Fibroblast of upper back skin (primary cell): ENCODE data around the gene WFDC9.
"Not testable (repeated sequence)": the region's sequence is repeated elsewhere in the genome, so short reads cannot be mapped to it uniquely, and the experiment has no call there.

Experiments used
- DNase-seq: peaks from one replicate; pipeline ENCODE4 v3.0.0-alpha.2; 2013

The WFDC9 gene

DNA sequence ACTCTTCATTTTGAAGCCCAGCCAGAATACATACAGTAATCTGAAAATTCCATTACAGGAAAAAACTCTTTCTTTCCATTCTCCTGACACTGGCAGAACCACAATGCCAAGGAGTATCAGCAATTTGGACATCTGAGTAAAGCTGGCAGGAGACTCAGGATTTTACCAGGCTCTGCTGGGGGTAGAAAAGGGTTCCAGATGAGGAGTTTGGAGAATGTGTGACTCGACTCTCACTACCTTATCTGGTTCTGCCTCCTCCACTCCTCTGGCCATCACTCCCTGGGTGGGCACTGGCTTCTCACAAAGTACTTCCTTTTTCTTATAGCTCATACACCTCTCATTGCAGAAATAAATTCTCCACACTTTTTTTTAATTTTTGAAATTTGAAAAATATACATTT, 41.4 kb downstream of the WFDC9 start:
- no peak for DNase-seq

DNA sequence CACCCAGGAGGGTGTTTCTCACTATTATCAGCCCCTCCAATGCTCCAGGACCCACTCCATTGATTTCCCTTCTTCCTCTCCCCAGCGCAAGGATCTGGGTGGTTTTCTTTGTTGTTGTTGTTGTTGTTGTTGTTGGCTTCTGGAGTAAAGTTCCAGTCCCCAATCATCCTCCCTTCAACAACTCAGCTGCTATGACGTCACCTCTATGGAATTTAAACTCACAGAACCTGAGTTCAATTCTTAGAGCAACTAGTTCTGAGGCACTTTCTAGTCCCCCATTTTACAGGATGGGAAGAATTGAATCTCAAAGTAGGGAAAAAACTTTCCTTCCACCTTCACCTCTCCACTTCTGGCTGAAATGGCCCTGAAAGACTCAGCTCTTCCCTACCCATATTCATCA, 42.3 kb downstream of the WFDC9 start:
- DNase-seq, result no peak

DNA sequence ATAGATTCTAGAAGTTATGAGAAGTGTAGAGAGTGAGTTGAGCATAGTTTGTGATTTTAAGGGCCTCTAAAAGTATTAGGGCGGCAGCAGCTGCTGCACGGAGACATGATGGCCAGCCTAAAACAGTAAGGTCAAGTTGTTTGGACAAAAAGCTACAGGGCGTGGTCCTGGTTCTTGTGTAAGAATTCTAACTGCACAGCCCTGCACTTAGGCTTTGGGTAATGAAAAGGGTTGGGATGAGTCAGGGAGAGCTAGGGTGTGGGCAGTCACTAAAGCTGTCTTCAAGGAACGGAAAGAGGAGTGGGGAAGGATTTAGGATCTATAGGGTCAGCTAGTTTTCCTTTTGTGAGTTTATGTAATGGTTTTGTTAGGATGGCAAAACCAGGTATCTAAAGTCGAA, 45.1 kb downstream of the WFDC9 start:
- not testable (repeated sequence) for DNase-seq

DNA sequence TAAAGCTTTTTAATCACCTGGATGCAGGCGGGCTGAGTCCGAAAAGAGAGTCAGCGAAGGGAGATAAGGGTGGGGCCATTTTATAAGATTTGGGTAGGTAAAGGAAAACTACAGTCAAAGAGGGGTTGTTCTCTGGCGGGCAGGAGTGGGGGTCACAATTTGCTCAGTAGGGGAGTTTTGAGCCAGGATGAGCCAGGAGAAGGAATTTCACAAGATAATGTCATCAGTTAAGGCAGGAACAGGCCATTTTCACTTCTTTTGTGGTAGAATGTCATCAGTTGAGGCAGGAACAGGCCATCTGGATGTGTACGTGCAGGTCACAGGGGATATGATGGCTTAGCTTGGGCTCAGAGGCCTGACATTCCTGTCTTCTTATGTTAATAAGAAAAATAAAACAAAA, 46.8 kb downstream of the WFDC9 start:
- DNase-seq, result not testable (repeated sequence)

DNA sequence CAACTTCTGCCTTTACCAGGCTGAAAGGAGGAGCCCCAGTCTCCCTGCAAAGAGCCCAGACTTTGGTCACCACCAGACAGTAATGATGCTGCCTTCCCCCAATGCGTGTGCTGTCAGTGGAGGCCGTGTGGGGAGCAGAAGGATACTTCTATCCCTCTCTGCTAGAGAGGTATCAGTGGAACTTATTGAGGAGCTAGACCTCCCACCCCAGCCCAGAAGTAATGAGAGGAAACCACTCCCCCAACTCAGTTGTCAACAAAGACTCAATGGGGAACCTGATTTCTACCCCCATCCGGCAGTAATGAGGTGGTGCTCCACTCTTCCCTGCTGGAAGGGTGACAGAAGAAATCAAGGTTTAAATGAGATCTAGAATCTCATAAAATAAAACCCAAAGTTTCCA, 47.6 kb downstream of the WFDC9 start:
- DNase-seq, result no peak

DNA sequence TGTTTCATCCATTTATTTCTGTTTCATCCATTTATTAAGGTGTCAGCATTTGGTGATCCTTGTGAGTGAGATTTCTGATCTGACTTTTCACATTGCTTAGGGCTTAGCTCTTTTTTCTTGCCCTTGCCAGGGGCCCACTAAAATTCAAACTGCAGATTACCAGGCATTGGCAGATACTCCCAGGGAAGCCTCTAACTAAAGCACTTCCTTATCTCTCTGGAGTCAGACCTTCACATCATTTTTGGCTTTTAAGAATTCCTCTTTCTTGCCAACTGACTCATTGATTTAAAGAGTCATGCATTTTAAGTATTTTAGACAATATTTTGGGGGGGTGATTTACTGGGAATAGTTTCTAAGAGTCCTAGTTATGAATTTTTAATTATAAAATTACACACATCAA, 49.4 kb downstream of the WFDC9 start:
- no peak for DNase-seq

DNA sequence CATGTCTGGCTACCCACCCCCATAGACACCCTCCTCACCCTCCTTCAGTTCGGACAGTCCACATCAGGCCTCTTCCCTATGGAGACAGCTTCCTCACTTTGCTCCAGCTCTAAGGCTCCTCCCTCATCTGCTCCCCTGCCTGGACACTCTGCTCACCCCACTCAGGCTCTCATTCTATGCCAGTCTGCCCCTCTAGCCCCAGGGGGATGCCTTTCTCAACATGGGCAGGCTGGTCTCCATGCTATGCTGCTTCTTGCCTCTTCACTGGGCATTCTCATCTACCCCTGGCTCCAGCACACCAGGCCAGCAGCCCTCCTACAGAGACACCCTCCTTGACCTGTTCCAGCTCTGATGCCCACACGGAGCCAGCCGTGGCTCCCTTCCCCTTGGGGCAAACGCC, 51.9 kb downstream of the WFDC9 start, which contains the start of gene WFDC8:
Gene WFDC8, minus strand, starts transcription at position 101 of the 400 bp plus-strand sequence. Its CDS starts 37 bp downstream, at position 64.
- DNase-seq, result no peak

DNA sequence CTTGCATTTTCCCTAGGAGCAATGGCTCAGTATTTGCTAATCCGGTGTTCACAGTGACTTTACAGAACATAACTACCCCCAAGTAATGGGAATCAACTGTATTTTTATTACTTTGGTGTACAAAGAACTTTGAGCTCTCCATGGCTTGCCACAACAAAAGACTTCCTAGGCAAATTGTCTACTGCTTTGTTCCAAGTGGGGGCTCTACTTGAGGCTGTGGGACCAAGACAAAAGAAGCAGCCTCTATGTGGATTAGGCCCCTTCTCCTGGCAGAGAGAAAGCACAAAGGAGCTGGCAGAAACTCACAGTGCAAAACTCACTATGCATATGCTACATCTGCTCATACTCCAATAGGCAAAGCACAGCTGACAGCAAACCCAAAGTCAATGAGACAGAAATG, 52.9 kb downstream of the WFDC9 start:
- no peak for DNase-seq

DNA sequence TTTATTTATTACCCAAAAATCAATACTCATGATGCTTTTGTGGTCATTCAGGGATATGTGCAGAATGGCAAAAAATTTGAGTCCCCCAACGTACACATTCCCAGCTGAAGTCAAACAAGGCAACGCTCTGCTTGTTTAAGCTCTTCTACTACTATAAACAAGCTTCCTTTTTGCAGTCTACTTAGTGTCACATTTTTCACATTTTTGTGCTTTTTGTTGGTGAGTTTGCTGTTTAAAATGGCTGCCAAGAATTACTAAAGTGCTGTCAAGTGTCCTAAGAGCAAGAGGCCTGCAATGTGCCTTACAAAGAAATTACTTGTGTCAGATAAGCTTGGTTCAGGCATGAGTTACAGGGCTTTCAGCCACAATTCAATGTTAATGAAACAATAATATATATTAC, 54.1 kb downstream of the WFDC9 start:
- DNase-seq, result no peak

DNA sequence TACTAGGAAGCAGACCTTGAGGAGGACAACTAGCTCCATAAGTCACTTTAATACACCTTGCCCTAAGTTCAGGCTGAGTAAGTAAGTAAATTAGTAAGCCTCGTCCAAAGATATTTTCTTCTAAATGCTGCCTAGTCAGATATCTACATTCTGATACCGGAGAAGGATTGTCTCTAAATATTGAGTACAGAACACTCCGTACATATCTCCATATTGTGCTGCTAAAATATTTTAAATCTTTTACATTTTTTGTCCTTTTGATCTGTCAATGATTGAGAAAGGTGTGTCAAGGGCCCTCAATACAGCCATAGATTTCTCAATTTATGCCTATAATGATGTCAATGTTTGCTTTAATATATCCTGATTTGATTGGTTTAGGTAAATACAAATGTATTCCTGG, 55.2 kb downstream of the WFDC9 start:
- DNase-seq, result no peak

DNA sequence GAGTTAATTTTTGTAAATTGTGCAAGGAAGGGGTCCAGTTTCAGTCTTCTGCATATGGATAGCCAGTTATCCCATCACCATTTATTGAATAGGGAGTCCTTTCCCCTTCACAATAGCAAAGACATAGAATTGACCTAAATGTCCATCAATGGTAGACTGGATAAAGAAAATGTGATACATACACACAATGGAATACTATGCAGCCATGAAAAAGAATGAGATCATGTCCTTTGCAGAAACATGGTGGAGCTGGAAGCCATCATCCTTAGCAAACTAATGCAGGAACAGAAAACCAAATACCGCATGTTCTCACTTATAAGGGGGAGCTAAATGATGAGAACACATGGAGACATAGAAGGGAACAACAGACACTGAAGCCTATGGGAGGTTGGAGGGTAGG, 61.4 kb downstream of the WFDC9 start:
- DNase-seq, result not testable (repeated sequence)

DNA sequence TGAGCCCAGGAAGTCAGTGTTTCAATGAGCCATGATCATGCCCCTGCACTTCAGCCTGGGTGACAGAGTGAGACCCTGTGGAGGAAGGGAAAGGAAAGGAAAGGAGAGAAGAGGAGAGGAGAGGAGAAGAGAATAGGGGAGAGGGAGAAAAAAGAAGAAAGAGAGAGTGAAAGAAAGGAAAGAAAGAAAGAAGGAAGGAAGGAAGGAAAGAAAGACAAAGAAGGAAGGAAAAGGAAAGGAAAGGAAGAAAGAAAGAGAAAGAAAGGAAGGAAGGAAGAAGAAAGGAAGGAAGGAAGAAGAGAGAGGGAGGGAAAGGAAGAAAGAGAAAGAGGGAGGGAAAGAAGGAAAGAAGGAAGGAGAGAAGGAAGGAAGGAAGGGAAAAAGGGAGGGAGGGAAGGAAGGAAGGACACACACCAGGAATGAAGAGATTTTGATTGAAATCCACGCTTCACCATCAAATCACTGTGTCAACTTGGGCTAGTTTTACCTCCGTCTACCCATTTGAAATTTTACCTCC, 66.3 kb downstream of the WFDC9 start:
- no peak for DNase-seq
